Fibroblast of skin of scalp (primary cell): ENCODE measurements around the gene LDLRAD4.

Source experiments
- DNase-seq: peaks from one replicate; pipeline ENCODE4 v3.0.0-alpha.2; 2013

LDLRAD4 gene

GRCh38 chr18:13493079-13493478 lies 274.5 kb downstream of the LDLRAD4 start:
- DNase-seq, result no peak

- no peak for DNase-seq
Measured at GRCh38 chr18:13493725-13494124, 275.2 kb downstream of the LDLRAD4 start.

GRCh38 chr18:13494871-13495445 lies 276.4 kb downstream of the LDLRAD4 start:
- peak; percentile 11 for DNase-seq

DNA sequence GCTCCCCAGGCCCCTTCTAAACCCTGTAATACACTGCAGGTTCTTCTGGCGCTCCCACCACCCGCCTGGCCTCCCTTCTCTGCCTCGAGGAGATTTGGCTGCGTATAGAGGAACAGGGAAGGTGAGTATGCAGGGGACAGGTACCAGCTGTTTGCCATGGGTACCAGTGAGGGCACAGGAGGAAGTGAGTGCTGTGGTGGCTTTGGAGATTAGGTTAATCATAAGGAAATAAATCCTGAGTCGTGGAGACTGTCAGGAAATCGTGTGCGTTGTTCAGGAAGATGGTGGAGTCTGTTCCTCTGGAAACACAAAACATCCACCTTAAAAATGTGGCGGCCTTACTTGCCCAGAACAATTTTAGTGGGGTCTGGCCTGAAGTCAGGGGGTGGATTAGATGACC lies 277.4 kb downstream of the LDLRAD4 start:
- DNase-seq, result no peak

GRCh38 chr18:13496691-13497281 lies 278.2 kb downstream of the LDLRAD4 start:
- no peak for DNase-seq

- DNase-seq, result no peak
Measured at GRCh38 chr18:13499803-13500202, 281.2 kb downstream of the LDLRAD4 start.

GRCh38 chr18:13500227-13500865 lies 281.8 kb downstream of the LDLRAD4 start:
- DNase-seq, result peak; percentile 81

DNA sequence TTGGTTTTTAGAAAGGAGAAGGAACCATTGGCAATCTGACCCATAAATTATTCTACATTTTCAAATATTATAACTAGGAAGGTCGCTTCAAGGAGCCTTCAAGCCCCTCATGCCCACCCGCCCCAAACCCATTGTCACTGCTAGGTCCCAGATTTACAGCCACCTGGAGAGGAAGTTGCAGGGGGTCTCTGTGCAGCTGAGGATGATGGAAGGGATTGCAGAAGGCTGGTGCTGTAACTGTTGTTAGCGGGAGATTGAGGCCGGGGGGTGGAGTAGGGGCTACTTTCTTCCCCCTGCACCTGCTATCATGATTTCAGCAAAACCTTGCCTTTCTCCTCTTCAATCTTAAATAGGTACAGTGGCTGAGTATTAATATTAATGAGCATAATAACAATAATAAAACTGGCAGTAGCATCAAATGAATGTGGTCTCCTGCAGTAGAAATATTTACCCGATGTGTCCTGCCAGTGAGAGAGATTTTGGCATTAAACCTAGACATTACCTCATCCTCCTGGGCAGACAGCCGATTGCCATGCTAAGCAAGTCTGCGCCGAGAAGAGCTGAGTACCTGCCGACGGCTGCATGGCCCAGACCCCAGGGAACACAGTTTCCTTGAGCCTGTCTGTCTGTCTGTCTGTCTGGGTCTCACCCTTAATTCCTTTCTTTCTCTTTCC lies 282.4 kb downstream of the LDLRAD4 start:
- DNase-seq, result peak; percentile 78

- no peak for DNase-seq
Measured at GRCh38 chr18:13501543-13501887, 283.0 kb downstream of the LDLRAD4 start.

DNA sequence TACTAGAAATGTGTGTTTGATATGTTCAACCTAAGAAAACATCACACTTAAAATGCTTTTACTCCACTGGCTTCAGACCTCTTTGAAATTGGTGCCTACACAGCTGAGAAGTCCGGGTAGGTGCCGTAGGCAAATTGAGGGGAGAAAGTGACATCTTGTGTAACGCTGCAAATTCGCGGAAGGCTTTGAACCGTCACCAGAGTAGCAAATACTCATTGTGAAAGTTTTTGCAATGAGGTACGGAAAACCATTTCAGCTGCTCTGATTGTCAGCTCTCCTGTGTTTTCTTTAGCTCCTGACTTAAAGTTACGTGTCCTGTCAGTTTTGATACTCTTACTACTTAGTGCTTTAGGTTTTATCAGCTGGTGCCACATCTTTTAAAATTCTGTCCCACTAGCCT lies 283.3 kb downstream of the LDLRAD4 start:
- DNase-seq, result no peak

GRCh38 chr18:13502585-13502984 lies 284.0 kb downstream of the LDLRAD4 start:
- DNase-seq, result no peak

GRCh38 chr18:13503836-13504235 lies 285.3 kb downstream of the LDLRAD4 start:
- DNase-seq, result no peak

DNA sequence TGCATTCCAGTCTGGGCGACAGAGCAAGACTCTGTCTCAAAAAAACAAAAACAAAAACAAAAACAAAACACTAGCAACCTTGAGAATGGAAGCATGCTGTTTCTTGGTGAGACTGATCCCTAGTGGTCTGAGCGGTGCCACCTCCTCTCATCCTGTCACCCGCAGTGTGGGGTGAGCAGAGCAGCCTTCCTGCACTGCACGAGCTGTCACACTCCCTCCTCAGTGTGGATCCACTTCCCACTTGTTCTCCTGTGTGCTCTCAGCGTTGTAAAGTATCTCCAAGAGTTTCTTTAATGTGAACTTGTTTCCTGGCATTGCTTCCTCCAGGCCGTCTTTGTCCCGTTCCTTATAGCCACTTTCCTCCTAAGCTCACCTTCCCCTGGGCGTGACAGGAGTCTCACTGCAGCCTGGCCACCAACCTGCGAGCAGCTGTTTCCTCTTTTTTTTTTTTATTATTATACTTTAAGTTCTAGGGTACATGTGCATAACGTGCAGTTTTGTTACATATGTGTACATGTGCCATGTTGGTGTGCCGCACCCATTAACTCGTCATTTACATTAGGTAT lies 287.3 kb downstream of the LDLRAD4 start:
- no peak for DNase-seq

DNA sequence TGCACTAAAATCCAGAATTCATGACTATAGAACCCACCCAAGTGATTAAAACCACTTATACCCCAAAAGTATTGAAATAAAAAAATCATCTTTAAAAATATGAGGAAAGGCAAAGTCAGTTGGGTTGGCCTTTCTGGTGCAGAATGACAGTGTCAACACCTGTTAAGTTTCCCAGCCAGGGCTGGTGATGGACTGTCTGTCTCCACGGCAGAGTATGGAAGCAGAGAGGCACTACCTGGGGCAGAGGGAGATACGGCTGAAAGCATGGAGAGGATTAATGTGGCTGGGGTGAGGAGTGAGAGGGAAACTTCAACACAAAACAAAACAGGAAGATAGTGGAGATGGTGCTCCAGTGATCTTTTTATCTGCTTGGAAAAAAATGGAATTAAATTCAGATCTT lies 292.0 kb downstream of the LDLRAD4 start:
- no peak for DNase-seq

- DNase-seq, result no peak
Measured at GRCh38 chr18:13511961-13512577, 293.5 kb downstream of the LDLRAD4 start.

DNA sequence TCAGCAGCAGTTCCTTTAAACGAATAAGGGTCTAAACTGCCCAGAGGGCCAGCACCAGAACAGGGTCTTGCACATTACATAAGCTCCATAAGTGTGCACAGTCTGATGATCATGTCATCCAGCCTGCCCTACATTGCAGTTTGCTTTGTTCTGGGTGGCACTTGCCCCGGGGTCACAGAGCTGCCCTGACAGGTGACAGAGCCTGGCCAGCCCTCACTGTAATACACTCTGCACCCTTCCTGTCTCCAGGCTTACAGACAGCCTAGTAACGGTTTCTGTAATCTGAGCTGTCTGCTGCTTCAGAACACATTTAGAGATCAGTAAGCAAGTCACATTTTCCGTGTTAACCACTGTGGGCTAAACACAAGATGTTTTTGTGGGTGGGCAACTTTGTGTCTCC lies 294.5 kb downstream of the LDLRAD4 start:
- DNase-seq, result no peak

GRCh38 chr18:13513481-13513880 lies 294.9 kb downstream of the LDLRAD4 start:
- no peak for DNase-seq

- no peak for DNase-seq
Measured at GRCh38 chr18:13514558-13514957, 296.0 kb downstream of the LDLRAD4 start.

DNA sequence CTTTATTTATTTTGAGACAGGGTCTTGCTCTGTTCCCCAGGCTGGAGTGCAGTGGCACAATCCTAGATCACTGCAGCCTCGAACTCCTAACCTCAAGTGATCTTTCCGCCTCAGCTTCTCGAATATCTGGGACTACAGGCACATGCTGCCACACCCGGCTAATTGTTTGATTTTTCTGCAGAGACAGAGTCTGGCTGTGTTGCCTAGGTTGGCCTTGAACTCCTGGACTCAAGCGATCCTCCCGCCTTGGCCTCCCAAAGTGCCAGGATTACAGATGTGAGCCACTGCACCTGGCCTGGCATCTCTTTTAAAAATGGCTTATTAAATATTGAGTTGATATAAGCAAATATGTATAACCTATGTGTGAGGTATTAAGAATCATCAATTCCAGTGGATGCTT lies 298.3 kb downstream of the LDLRAD4 start:
- no peak for DNase-seq

- DNase-seq, result no peak
Measured at GRCh38 chr18:13517369-13517768, 298.8 kb downstream of the LDLRAD4 start.

DNA sequence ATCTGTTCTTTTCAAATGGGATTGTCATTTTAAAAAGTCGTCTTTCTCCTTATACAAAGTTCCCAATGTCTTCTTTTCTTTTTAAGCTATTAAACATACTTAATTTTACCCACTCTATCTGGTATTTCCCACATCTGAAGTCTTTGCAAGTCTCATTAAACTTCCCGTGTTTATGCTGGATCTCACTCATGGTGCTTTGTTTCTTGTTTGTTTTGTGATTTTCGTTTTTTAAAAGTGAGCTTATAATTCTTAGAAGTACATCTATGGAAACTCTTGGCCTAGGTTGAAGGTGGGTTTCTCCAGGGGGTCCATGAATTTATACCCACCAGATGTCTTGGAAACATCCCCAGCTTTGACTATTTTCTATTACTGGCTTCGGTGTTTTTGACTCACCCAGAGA lies 299.8 kb downstream of the LDLRAD4 start:
- DNase-seq, result no peak

GRCh38 chr18:13520306-13520705 lies 301.7 kb downstream of the LDLRAD4 start:
- DNase-seq, result no peak

DNA sequence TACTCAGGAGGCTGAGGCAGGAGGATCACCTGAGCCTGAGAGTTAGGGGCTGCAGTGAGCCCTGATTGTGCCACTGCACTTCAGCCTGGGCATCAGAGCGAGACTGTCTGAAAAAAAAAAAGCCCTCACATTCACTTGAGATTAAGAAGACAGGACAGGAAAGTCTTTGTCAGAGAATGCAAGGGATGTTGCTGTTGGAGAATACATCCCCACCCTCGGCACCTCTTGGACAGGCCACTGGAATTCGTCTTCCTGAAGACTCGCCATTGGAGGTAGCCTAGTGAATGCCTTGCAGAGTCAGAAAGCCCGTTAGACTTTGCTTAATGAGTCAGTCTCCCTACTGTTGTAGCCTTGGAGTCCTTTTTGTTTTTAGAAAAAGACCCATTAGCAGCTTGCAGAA lies 302.2 kb downstream of the LDLRAD4 start:
- no peak for DNase-seq
